ENCODE data around the gene FBXO8. TPM values are rescaled to one million over a fixed set of nuclear protein-coding genes. Genes with fewer than 3 reads are reported as not detected.

Gene FBXO8
- total RNA-seq, 1 donor: 32.2 TPM

GRCh38 chr4:174324236-174324635, 40.8 kb upstream of the FBXO8 start:
- Histone ChIP-seq H3K4me2 (ENCODE audit: insufficient read depth, low read length) (no peak overlapping the region), H3K79me2 (ENCODE audit: insufficient read depth, low read length) (no peaks in the 10 kb centered on the region), H2AFZ (ENCODE audit: low read length) (no peak overlapping the region), H3K27ac (ENCODE audit: low read depth, low read length) (no peak overlapping the region), H3K36me3 (ENCODE audit: insufficient read depth, low read length) (no peaks in the 10 kb centered on the region), H3K27me3 (ENCODE audit: insufficient read depth, low read length) (no peaks in the 10 kb centered on the region), H4K20me1 (ENCODE audit: insufficient read depth, low read length) (no peaks in the 10 kb centered on the region), H3K9me3 (ENCODE audit: low read depth, low read length) (no peaks in the 10 kb centered on the region), H3K4me3 (ENCODE audit: insufficient read depth, low read length) (no peak overlapping the region), H3K4me1 (ENCODE audit: insufficient read depth, low read length) (peaks cover 11% of the 10 kb centered on the region)
- no peak for DNase-seq (ENCODE audit: insufficient read length, low spot score, missing footprints)
- no peak for TF ChIP-seq CTCF (IDR thresholded peaks at IDR 0.05; ENCODE audit: extremely low read depth, low read depth, low read length)

- H3K9me3 ChIP-seq (ENCODE audit: low read depth, low read length): no peaks in the 10 kb centered on the region
- H3K4me3 ChIP-seq (ENCODE audit: insufficient read depth, low read length): no peak overlapping the region
- no peak for TF ChIP-seq CTCF (IDR thresholded peaks at IDR 0.05; ENCODE audit: extremely low read depth, low read depth, low read length)
- no peaks in the 10 kb centered on the region for H3K27me3 ChIP-seq (ENCODE audit: insufficient read depth, low read length)
- H2AFZ ChIP-seq (ENCODE audit: low read length): no peak overlapping the region
- H3K4me2 ChIP-seq (ENCODE audit: insufficient read depth, low read length): no peak overlapping the region
- no peaks in the 10 kb centered on the region for H3K36me3 ChIP-seq (ENCODE audit: insufficient read depth, low read length)
- H4K20me1 ChIP-seq (ENCODE audit: insufficient read depth, low read length): no peaks in the 10 kb centered on the region
- H3K79me2 ChIP-seq (ENCODE audit: insufficient read depth, low read length): no peaks in the 10 kb centered on the region
- no peak for DNase-seq (ENCODE audit: insufficient read length, low spot score, missing footprints)
- no peak overlapping the region for H3K27ac ChIP-seq (ENCODE audit: low read depth, low read length)
- H3K4me1 ChIP-seq (ENCODE audit: insufficient read depth, low read length): peaks cover 15% of the 10 kb centered on the region
These were observed 37.2 kb upstream of the FBXO8 start for GRCh38 chr4:174320494-174321199.

GRCh38 chr4:174318829-174319764, 35.6 kb upstream of the FBXO8 start:
- peak; percentile 69 for TF ChIP-seq CTCF (IDR thresholded peaks at IDR 0.05; ENCODE audit: extremely low read depth, low read depth, low read length)
- H4K20me1 ChIP-seq (ENCODE audit: insufficient read depth, low read length): no peaks in the 10 kb centered on the region
- no peaks in the 10 kb centered on the region for H3K9me3 ChIP-seq (ENCODE audit: low read depth, low read length)
- H3K27me3 ChIP-seq (ENCODE audit: insufficient read depth, low read length): no peaks in the 10 kb centered on the region
- H2AFZ ChIP-seq (ENCODE audit: low read length): no peak overlapping the region
- H3K27ac ChIP-seq (ENCODE audit: low read depth, low read length): no peak overlapping the region
- no peak overlapping the region for H3K4me3 ChIP-seq (ENCODE audit: insufficient read depth, low read length)
- H3K4me1 ChIP-seq (ENCODE audit: insufficient read depth, low read length): peaks cover 8% of the 10 kb centered on the region
- DNase-seq (ENCODE audit: insufficient read length, low spot score, missing footprints): no peak
- no peaks in the 10 kb centered on the region for H3K36me3 ChIP-seq (ENCODE audit: insufficient read depth, low read length)
- H3K79me2 ChIP-seq (ENCODE audit: insufficient read depth, low read length): no peaks in the 10 kb centered on the region
- H3K4me2 ChIP-seq (ENCODE audit: insufficient read depth, low read length): no peak overlapping the region

GRCh38 chr4:174317531-174317930, 34.1 kb upstream of the FBXO8 start:
- Histone ChIP-seq H3K27ac (ENCODE audit: low read depth, low read length) (no peak overlapping the region), H3K36me3 (ENCODE audit: insufficient read depth, low read length) (peaks cover 4% of the 10 kb centered on the region), H3K27me3 (ENCODE audit: insufficient read depth, low read length) (no peaks in the 10 kb centered on the region), H3K4me1 (ENCODE audit: insufficient read depth, low read length) (peaks cover 5% of the 10 kb centered on the region), H3K79me2 (ENCODE audit: insufficient read depth, low read length) (no peaks in the 10 kb centered on the region), H3K4me2 (ENCODE audit: insufficient read depth, low read length) (no peak overlapping the region), H2AFZ (ENCODE audit: low read length) (no peak overlapping the region), H4K20me1 (ENCODE audit: insufficient read depth, low read length) (no peaks in the 10 kb centered on the region), H3K9me3 (ENCODE audit: low read depth, low read length) (no peaks in the 10 kb centered on the region), H3K4me3 (ENCODE audit: insufficient read depth, low read length) (no peak overlapping the region)
- DNase-seq (ENCODE audit: insufficient read length, low spot score, missing footprints): no peak
- no peak for TF ChIP-seq CTCF (IDR thresholded peaks at IDR 0.05; ENCODE audit: extremely low read depth, low read depth, low read length)
